ENCODE results near the gene MBP.

- TF ChIP-seq REST (IDR thresholded peaks at IDR 0.05; ENCODE audit: low read depth) (no peak), FOXM1 (IDR thresholded peaks at IDR 0.05; ENCODE audit: borderline replicate concordance, low read depth) (no peak), RAD21 (IDR thresholded peaks at IDR 0.05; ENCODE audit: low read depth) (no peak), EP300 (IDR thresholded peaks at IDR 0.05; ENCODE audit: borderline replicate concordance) (no peak), TAF1 (IDR thresholded peaks at IDR 0.05; ENCODE audit: low read depth) (no peak), CREB1 (IDR thresholded peaks at IDR 0.05; ENCODE audit: low read depth) (no peak), CEBPB (IDR thresholded peaks at IDR 0.05) (no peak)
These were observed 50.1 kb downstream of the MBP start for GRCh38 chr18:77082316-77082955.
